Spleen (tissue), 11 donors: ENCODE results near the gene EFCAB5. TPM values are rescaled to one million over a fixed set of nuclear protein-coding genes. Genes with fewer than 3 reads are reported as not detected.

Experiments used
- DNase-seq: peaks from one replicate; pipeline ENCODE4 v3.0.0-alpha.2; 2020
- H3K27ac ChIP-seq, 8 donors: fragments of 200-600 bp; sonication (generic) in 7 of 8; 1 replicate in 4 of 8; 2 replicates in 4 of 8; pipeline versions ENCODE4 v1.5.0 to v1.8.0; 2016 to 2021; ENCODE audit warnings: inconsistent platforms in 4 of 8, mild to moderate bottlenecking in 4 of 8, moderate library complexity in 1 of 8
- H3K27me3 ChIP-seq, 7 donors: fragments of 200-600 bp; sonication (generic) in 6 of 7; replicated peaks in 1 of 7; 1 replicate in 4 of 7; 2 replicates in 3 of 7; pipeline versions ENCODE4 v1.5.0 to v1.8.0; 2016 to 2021; ENCODE audit warnings: inconsistent platforms in 3 of 7, mild to moderate bottlenecking in 1 of 7
- H3K36me3 ChIP-seq, 6 donors: fragments of 200-600 bp; sonication (generic) in 5 of 6; 1 replicate in 4 of 6; 2 replicates in 2 of 6; pipeline versions ENCODE4 v1.5.0 to v1.8.0; 2016 to 2021; ENCODE audit warnings: inconsistent platforms in 2 of 6
- H3K4me1 ChIP-seq, 6 donors: fragments of 200-600 bp; sonication (generic) in 5 of 6; 1 replicate in 3 of 6; 2 replicates in 3 of 6; pipeline versions ENCODE4 v1.5.0 to v1.8.0; 2016 to 2021; ENCODE audit warnings: inconsistent platforms in 3 of 6
- H3K4me3 ChIP-seq, 8 donors: fragments of 200-600 bp; sonication (generic) in 7 of 8; 1 replicate in 4 of 8; 2 replicates in 4 of 8; pipeline versions ENCODE4 v1.5.0 to v1.8.0; 2016 to 2021; ENCODE audit warnings: inconsistent platforms in 4 of 8, mild to moderate bottlenecking in 4 of 8, moderate library complexity in 2 of 8
- H3K9me3 ChIP-seq, 8 donors: fragments of 200-600 bp; sonication (generic) in 7 of 8; 1 replicate in 4 of 8; 2 replicates in 4 of 8; pipeline versions ENCODE4 v1.5.0 to v1.8.0; 2016 to 2021; ENCODE audit warnings: inconsistent platforms in 4 of 8
- POLR2A ChIP-seq, 3 donors: fragments of 450-650 bp; IDR thresholded peaks; one replicate each; pipeline ENCODE4 v1.5.1; 2017; ENCODE audit warnings: antibody characterized with exemption in 3 of 3, mild to moderate bottlenecking in 1 of 3
- POLR2AphosphoS5 ChIP-seq, 3 donors: sonication (generic); formaldehyde crosslinking; IDR thresholded peaks; one replicate each; pipeline ENCODE4 v1.5.1; 2017; ENCODE audit warnings: antibody characterized with exemption in 3 of 3
- WGBS, 5 donors: extraction: QIAGEN DNeasy Blood & Tissue Kit in 3 of 5; methylation state at CpG; one replicate each; pipeline versions ENCODE4 v1.1.5 to v1.1.7; 2013 to 2018; 5-methylcytosine and 5-hydroxymethylcytosine counted together
- intact Hi-C: fragments of 100-400 bp; cut with DNase I; formaldehyde crosslinking; loops from one replicate; pipeline ENCODE4 v1.15.0; 2023; ENCODE audit warnings: low total_unique reads
- polyA plus RNA-seq, 3 donors: library from polyadenylated mRNA; stranded (reverse); fragments of 200-250 nt; gene quantifications; one replicate each; pipeline ENCODE4 v1.2.1, GENCODE V29; 2013
- total RNA-seq, 7 donors: library from RNA; depleted of rRNA in 3 of 7; stranded (reverse); fragments of >200 nt in 3 of 7; fragmentation: NEBNext Ultra II Directional in 4 of 7; extraction: Animal tissue kit (Norgen Biotek cat#: 25700) in 4 of 7; gene quantifications; one replicate each; pipeline versions ENCODE4 v1.1.0 to v1.2.1, GENCODE V29; 2016 to 2021
- TF ChIP-seq, protein P1 (sequence below), 11 experiments: fragments of 200-600 bp in 7 of 11; fragments of 450-650 bp in 4 of 11; sonication (generic) in 4 of 11; IDR thresholded peaks in 8 of 11; conservative IDR thresholded peaks in 3 of 11; 1 replicate in 7 of 11; 2 replicates in 4 of 11; pipeline versions ENCODE4 v1.4.0 to v1.8.0; 2016 to 2021; ENCODE audit warnings: antibody characterized with exemption in 11 of 11, inconsistent platforms in 4 of 11, mild to moderate bottlenecking in 1 of 11
- donor health status: healthy with polysubstance abuse.
- donor health status: DM: no; HTN: no; CAD: no; lungs with moderate emphysema.
- donor health status: DM: no; HTN: no; CAD: no.
- donor health status: Bipolar disorder and iron deficiency.
- donor health status: healthy.
- donor health status: DM: no; HTN: no; CAD: no.
- donor health status: DM: yes; HTN: yes; CAD: no.

EFCAB5 gene
- total and polyA plus RNA-seq, 10 donors: 0.10 to 3.2 (median 0.89) TPM; not detected in 1

DNA sequence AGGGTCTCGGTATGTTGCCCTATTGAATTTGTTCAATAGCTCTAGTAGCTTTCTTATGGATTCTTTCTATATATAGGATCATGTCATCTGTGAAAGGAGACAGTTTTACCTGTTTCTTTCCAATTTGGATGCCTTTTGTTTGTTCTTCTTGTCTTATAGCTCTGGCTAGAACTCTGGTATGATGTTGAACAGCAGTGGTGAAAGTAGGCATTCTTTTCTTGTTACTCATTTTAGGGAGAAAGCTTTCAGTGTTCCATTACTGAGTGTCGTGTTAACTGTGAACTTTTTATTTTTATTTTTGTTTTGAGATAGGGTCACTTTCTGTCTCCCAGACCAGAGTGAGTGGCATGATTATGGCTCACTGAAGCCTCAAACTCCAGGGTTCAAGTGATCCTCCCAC lies 21.2 kb downstream of the EFCAB5 start:
- no peaks in the 10 kb centered on the region for H3K27me3 ChIP-seq
- intact Hi-C loops: no loop called here
- H3K4me1 ChIP-seq: no peaks in the 10 kb centered on the region
- no peak overlapping the region for H3K27ac ChIP-seq
- WGBS, 5 donors: 89 to 100% (median 93%) methylated on average over 2 of the region's 2 CpGs
- DNase-seq: no peak
- H3K36me3 ChIP-seq: no peaks in the 10 kb centered on the region
- no peak overlapping the region for H3K4me3 ChIP-seq
- TF ChIP-seq, protein P1, sequence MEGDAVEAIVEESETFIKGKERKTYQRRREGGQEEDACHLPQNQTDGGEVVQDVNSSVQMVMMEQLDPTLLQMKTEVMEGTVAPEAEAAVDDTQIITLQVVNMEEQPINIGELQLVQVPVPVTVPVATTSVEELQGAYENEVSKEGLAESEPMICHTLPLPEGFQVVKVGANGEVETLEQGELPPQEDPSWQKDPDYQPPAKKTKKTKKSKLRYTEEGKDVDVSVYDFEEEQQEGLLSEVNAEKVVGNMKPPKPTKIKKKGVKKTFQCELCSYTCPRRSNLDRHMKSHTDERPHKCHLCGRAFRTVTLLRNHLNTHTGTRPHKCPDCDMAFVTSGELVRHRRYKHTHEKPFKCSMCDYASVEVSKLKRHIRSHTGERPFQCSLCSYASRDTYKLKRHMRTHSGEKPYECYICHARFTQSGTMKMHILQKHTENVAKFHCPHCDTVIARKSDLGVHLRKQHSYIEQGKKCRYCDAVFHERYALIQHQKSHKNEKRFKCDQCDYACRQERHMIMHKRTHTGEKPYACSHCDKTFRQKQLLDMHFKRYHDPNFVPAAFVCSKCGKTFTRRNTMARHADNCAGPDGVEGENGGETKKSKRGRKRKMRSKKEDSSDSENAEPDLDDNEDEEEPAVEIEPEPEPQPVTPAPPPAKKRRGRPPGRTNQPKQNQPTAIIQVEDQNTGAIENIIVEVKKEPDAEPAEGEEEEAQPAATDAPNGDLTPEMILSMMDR (IDR thresholded peaks at IDR 0.05 in 8 of 11, conservative IDR thresholded peaks at IDR 0.05 in 3 of 11): no peak
- TF ChIP-seq POLR2A (IDR thresholded peaks at IDR 0.05) (no peak), POLR2AphosphoS5 (IDR thresholded peaks at IDR 0.05) (no peak)
- H3K9me3 ChIP-seq: peaks cover 0 to 8% (median 0%) of the 10 kb centered on the region in 8 donors

DNA sequence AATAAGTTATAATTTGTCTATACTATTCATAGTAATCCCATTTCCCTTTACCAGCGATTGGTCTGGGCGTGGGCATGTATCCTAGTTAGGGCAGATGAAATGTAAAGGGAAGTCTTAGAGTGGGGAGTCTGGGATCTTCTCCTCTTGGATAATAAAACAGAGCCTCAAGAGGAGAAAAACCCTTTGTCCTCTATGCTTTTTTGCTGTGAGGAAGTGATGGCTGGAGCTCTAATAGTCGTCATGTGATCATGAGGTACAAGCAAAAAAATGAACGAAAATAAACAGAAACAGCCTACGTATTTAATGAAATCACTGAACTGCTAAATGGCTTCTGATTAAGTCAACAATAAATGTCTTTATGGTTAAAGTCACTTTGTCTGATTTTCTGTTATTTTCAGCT lies 26.8 kb downstream of the EFCAB5 start:
- Histone ChIP-seq H3K27me3 (no peaks in the 10 kb centered on the region), H3K9me3 (peaks cover 0 to 8% (median 0%) of the 10 kb centered on the region in 8 donors), H3K4me1 (no peaks in the 10 kb centered on the region), H3K27ac (no peak overlapping the region), H3K36me3 (no peaks in the 10 kb centered on the region), H3K4me3 (no peak overlapping the region)
- TF ChIP-seq POLR2AphosphoS5 (IDR thresholded peaks at IDR 0.05) (no peak), POLR2A (IDR thresholded peaks at IDR 0.05) (no peak)
- TF ChIP-seq, protein P1 (IDR thresholded peaks at IDR 0.05 in 8 of 11, conservative IDR thresholded peaks at IDR 0.05 in 3 of 11): no peak
- intact Hi-C loops: no loop called here
- 81 to 93% (median 84%) methylated on average over 5 of the region's 5 CpGs for WGBS, 5 donors
- no peak for DNase-seq

DNA sequence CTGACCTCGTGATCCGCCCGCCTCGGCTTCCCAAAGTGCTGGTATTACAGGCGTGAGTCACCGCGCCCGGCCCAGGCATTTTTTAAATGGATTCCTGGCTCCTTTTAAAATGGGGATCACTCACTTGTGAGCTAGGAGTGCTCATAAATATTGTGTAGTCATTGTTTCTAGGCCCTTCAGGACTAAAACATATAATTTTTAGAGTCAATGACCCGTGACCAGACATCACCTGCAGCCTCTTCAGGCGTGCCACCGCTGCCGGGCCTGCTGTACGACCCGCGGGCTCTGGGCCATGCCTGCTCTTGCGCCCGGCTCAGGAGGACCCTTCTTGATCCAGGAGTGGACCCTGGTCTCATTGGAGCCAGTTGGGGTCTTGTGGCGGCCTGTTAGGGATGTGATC lies 30.8 kb downstream of the EFCAB5 start:
- WGBS, 5 donors: 92 to 97% (median 95%) methylated on average over 18 of the region's 18 CpGs
- no peak for DNase-seq
- intact Hi-C loops: no loop called here

DNA sequence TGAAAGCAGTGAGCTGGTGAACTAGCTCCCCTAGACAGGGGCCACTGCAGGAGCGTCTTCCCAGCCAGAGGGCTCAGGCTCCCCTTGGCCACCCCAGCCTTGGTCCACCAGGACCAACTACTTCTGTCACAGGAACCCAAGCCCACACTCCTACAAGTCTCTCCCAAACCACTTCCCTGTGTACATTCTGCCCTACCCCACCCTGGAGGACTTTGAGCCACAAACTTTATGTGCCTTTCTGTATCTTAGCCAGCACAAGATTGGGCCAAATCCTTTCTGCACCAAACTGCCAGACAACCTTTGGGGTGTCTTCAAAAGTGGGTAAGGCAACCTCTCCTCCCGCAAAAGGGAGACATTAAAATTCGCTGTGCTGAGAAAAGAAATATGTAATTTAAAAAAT lies 31.6 kb downstream of the EFCAB5 start:
- 94 to 99% (median 97%) methylated on average over 3 of the region's 3 CpGs for WGBS, 5 donors
- Histone ChIP-seq H3K27me3 (no peaks in the 10 kb centered on the region), H3K4me3 (no peak overlapping the region), H3K36me3 (no peaks in the 10 kb centered on the region), H3K27ac (no peak overlapping the region), H3K4me1 (no peaks in the 10 kb centered on the region), H3K9me3 (no peaks in the 10 kb centered on the region)
- intact Hi-C loops: no loop called here
- DNase-seq: no peak
- TF ChIP-seq, protein P1 (IDR thresholded peaks at IDR 0.05 in 8 of 11, conservative IDR thresholded peaks at IDR 0.05 in 3 of 11): no peak
- TF ChIP-seq POLR2AphosphoS5 (IDR thresholded peaks at IDR 0.05) (no peak), POLR2A (IDR thresholded peaks at IDR 0.05) (no peak)

More for the DNA sequence above, 30.8 kb downstream of the EFCAB5 start:
- H3K4me3 ChIP-seq: no peak overlapping the region
- no peak for TF ChIP-seq POLR2A (IDR thresholded peaks at IDR 0.05)
- TF ChIP-seq, protein P1 (IDR thresholded peaks at IDR 0.05 in 8 of 11, conservative IDR thresholded peaks at IDR 0.05 in 3 of 11): no peak
- no peak for TF ChIP-seq POLR2AphosphoS5 (IDR thresholded peaks at IDR 0.05)
- no peaks in the 10 kb centered on the region for H3K9me3 ChIP-seq
- no peak overlapping the region for H3K27ac ChIP-seq
- no peaks in the 10 kb centered on the region for H3K27me3 ChIP-seq
- no peaks in the 10 kb centered on the region for H3K36me3 ChIP-seq
- H3K4me1 ChIP-seq: no peaks in the 10 kb centered on the region
